ENCODE results near the gene PPP2R2B. TPM values are rescaled to one million over a fixed set of nuclear protein-coding genes. Genes with fewer than 3 reads are reported as not detected.

The PPP2R2B gene
- total and polyA plus RNA-seq, 3 donors from 2014 or later = 9.8 to 36.6 (median 32.0) TPM

- no peaks in the 10 kb centered on the region for H3K4me1 ChIP-seq
- intact Hi-C loops (cut with DNase I; ENCODE audit: low total_unique reads) = loop anchor here (10.0 kb wide), 1 partner anchor 423 kb away; no protein-coding TSS in a partner anchor
- no peak overlapping the region for H3K27ac ChIP-seq
- no peaks in the 10 kb centered on the region for H3K27me3 ChIP-seq
- H3K36me3 ChIP-seq (ENCODE audit: low read depth, missing control alignments) = no peaks in the 10 kb centered on the region
- 24 to 27% methylated on average over 16 of the region's 16 CpGs for WGBS, 2 donors
- TF ChIP-seq CTCF (IDR thresholded peaks at IDR 0.05) (peak; percentile 55 to 73 (median 63)), POLR2A (IDR thresholded peaks at IDR 0.05) (no peak)
- DNase-seq = peak; percentile 87
- no peaks in the 10 kb centered on the region for H3K9me3 ChIP-seq
- H3K4me3 ChIP-seq = no peak overlapping the region
Observed at GRCh38 chr5:146541958-146542849, 336.4 kb downstream of the PPP2R2B start.

GRCh38 chr5:146540414-146540813, 338.1 kb downstream of the PPP2R2B start:
- WGBS, 2 donors = 87 to 89% methylated on average over 2 of the region's 2 CpGs
- Histone ChIP-seq H3K27ac (no peak overlapping the region), H3K9me3 (no peaks in the 10 kb centered on the region), H3K4me3 (no peak overlapping the region), H3K4me1 (no peaks in the 10 kb centered on the region), H3K36me3 (ENCODE audit: low read depth, missing control alignments) (no peaks in the 10 kb centered on the region), H3K27me3 (no peaks in the 10 kb centered on the region)
- intact Hi-C loops (cut with DNase I; ENCODE audit: low total_unique reads) = loop anchor here (10.0 kb wide), 1 partner anchor 424 kb away; no protein-coding TSS in a partner anchor
- TF ChIP-seq POLR2A (IDR thresholded peaks at IDR 0.05) = no peak
- TF ChIP-seq CTCF (IDR thresholded peaks at IDR 0.05) = no peak
- DNase-seq = no peak

GRCh38 chr5:146539973-146540372, 338.6 kb downstream of the PPP2R2B start:
- no peaks in the 10 kb centered on the region for H3K36me3 ChIP-seq (ENCODE audit: low read depth, missing control alignments)
- no peak overlapping the region for H3K27ac ChIP-seq
- no peaks in the 10 kb centered on the region for H3K27me3 ChIP-seq
- H3K4me1 ChIP-seq = no peaks in the 10 kb centered on the region
- DNase-seq = no peak
- TF ChIP-seq CTCF (IDR thresholded peaks at IDR 0.05) (no peak), POLR2A (IDR thresholded peaks at IDR 0.05) (no peak)
- intact Hi-C loops (cut with DNase I; ENCODE audit: low total_unique reads) = loop anchor here (10.0 kb wide), 1 partner anchor 425 kb away; no protein-coding TSS in a partner anchor
- H3K4me3 ChIP-seq = no peak overlapping the region
- 92 to 93% methylated on average over 4 of the region's 4 CpGs for WGBS, 2 donors
- H3K9me3 ChIP-seq = no peaks in the 10 kb centered on the region

- intact Hi-C loops (cut with DNase I; ENCODE audit: low total_unique reads) = no loop called here
- Histone ChIP-seq H3K9me3 (no peaks in the 10 kb centered on the region), H3K4me3 (no peak overlapping the region), H3K36me3 (ENCODE audit: low read depth, missing control alignments) (no peaks in the 10 kb centered on the region), H3K27me3 (no peaks in the 10 kb centered on the region), H3K4me1 (no peaks in the 10 kb centered on the region), H3K27ac (no peak overlapping the region)
- DNase-seq = no peak
- WGBS, 2 donors = 65 to 73% methylated on average over 3 of the region's 3 CpGs
- TF ChIP-seq POLR2A (IDR thresholded peaks at IDR 0.05) = no peak
- TF ChIP-seq CTCF (IDR thresholded peaks at IDR 0.05) = no peak
Observed at GRCh38 chr5:146538432-146538831, 340.1 kb downstream of the PPP2R2B start.

Measured in testis (tissue), 3 donors.